Measurements from ENCODE around the gene RTN4IP1. TPM values are rescaled to one million over a fixed set of nuclear protein-coding genes. Genes with fewer than 3 reads are reported as not detected.
"Not testable (repeated sequence)": the region's sequence is repeated elsewhere in the genome, so short reads cannot be mapped to it uniquely, and the experiment has no call there.

Gene RTN4IP1
- total RNA-seq, 2 donors from 2014 or later = 7.1 to 8.9 TPM

- no peaks in the 10 kb centered on the region for H3K9me3 Mint-ChIP-seq
- Histone ChIP-seq H3K27ac (ENCODE audit: low read depth, low read length) (no peak overlapping the region), H3K4me3 (ENCODE audit: low read length) (no peak overlapping the region), H3K9me3 (ENCODE audit: control insufficient read depth, low read length) (no peaks in the 10 kb centered on the region), H3K4me1 (ENCODE audit: control insufficient read depth, insufficient read depth, low read length) (no peaks in the 10 kb centered on the region), H3K27me3 (ENCODE audit: control insufficient read depth, insufficient read depth, low read length, poor library complexity, severe bottlenecking) (no peaks in the 10 kb centered on the region), H3K36me3 (ENCODE audit: control insufficient read depth, insufficient read depth, low read length) (no peaks in the 10 kb centered on the region), H3K9ac (ENCODE audit: extremely low read depth, low read length, poor library complexity, severe bottlenecking) (no peak overlapping the region)
- no peaks in the 10 kb centered on the region for H3K27me3 Mint-ChIP-seq (ENCODE audit: insufficient read depth)
- H3K27ac Mint-ChIP-seq = no peak overlapping the region
- WGBS, 2 experiments (ENCODE audit: insufficient coverage in 1 of 2, insufficient read length in 1 of 2) = 92 to 96% methylated on average over 2 of the region's 2 CpGs
- H3K36me3 Mint-ChIP-seq (ENCODE audit: low read depth) = no peaks in the 10 kb centered on the region
- no peak for TF ChIP-seq CTCF (conservative IDR thresholded peaks at IDR 0.05)
- no peaks in the 10 kb centered on the region for H3K4me1 Mint-ChIP-seq
- H3K4me3 Mint-ChIP-seq = no peak overlapping the region
- DNase-seq = no peak
Measured at GRCh38 chr6:106563614-106564013, 65.7 kb downstream of the RTN4IP1 start.

GRCh38 chr6:106561686-106562405, 67.5 kb downstream of the RTN4IP1 start:
- H3K9me3 Mint-ChIP-seq = no peaks in the 10 kb centered on the region
- H3K27me3 ChIP-seq (ENCODE audit: control insufficient read depth, insufficient read depth, low read length, poor library complexity, severe bottlenecking) = no peaks in the 10 kb centered on the region
- WGBS, 2 experiments (ENCODE audit: insufficient coverage in 1 of 2, insufficient read length in 1 of 2) = 83 to 91% methylated on average over 4 to 6 of the region's 6 CpGs
- H3K27ac ChIP-seq (ENCODE audit: low read depth, low read length) = no peak overlapping the region
- no peaks in the 10 kb centered on the region for H3K4me1 Mint-ChIP-seq
- no peak overlapping the region for H3K9ac ChIP-seq (ENCODE audit: extremely low read depth, low read length, poor library complexity, severe bottlenecking)
- no peaks in the 10 kb centered on the region for H3K36me3 Mint-ChIP-seq (ENCODE audit: low read depth)
- no peak for TF ChIP-seq CTCF (conservative IDR thresholded peaks at IDR 0.05)
- no peak overlapping the region for H3K4me3 ChIP-seq (ENCODE audit: low read length)
- H3K36me3 ChIP-seq (ENCODE audit: control insufficient read depth, insufficient read depth, low read length) = no peaks in the 10 kb centered on the region
- H3K4me1 ChIP-seq (ENCODE audit: control insufficient read depth, insufficient read depth, low read length) = no peaks in the 10 kb centered on the region
- no peak for DNase-seq
- no peaks in the 10 kb centered on the region for H3K27me3 Mint-ChIP-seq (ENCODE audit: insufficient read depth)
- H3K4me3 Mint-ChIP-seq = no peak overlapping the region
- H3K27ac Mint-ChIP-seq = no peak overlapping the region
- H3K9me3 ChIP-seq (ENCODE audit: control insufficient read depth, low read length) = no peaks in the 10 kb centered on the region

GRCh38 chr6:106560996-106561685, 68.2 kb downstream of the RTN4IP1 start:
- H3K9me3 Mint-ChIP-seq = no peaks in the 10 kb centered on the region
- no peak overlapping the region for H3K27ac ChIP-seq (ENCODE audit: low read depth, low read length)
- H3K4me1 Mint-ChIP-seq = no peaks in the 10 kb centered on the region
- no peaks in the 10 kb centered on the region for H3K36me3 ChIP-seq (ENCODE audit: control insufficient read depth, insufficient read depth, low read length)
- no peak overlapping the region for H3K9ac ChIP-seq (ENCODE audit: extremely low read depth, low read length, poor library complexity, severe bottlenecking)
- no peaks in the 10 kb centered on the region for H3K27me3 Mint-ChIP-seq (ENCODE audit: insufficient read depth)
- H3K4me3 Mint-ChIP-seq = no peak overlapping the region
- TF ChIP-seq CTCF (conservative IDR thresholded peaks at IDR 0.05) = no peak
- no peaks in the 10 kb centered on the region for H3K4me1 ChIP-seq (ENCODE audit: control insufficient read depth, insufficient read depth, low read length)
- no peak for DNase-seq
- no peak overlapping the region for H3K27ac Mint-ChIP-seq
- H3K27me3 ChIP-seq (ENCODE audit: control insufficient read depth, insufficient read depth, low read length, poor library complexity, severe bottlenecking) = no peaks in the 10 kb centered on the region
- 79 to 91% methylated on average over 7 of the region's 7 CpGs for WGBS, 2 experiments (ENCODE audit: insufficient coverage in 1 of 2, insufficient read length in 1 of 2)
- no peaks in the 10 kb centered on the region for H3K9me3 ChIP-seq (ENCODE audit: control insufficient read depth, low read length)
- H3K36me3 Mint-ChIP-seq (ENCODE audit: low read depth) = no peaks in the 10 kb centered on the region
- H3K4me3 ChIP-seq (ENCODE audit: low read length) = no peak overlapping the region

GRCh38 chr6:106559659-106560058, 69.6 kb downstream of the RTN4IP1 start:
- not testable (repeated sequence) for H3K4me3 ChIP-seq (ENCODE audit: low read length); H3K9ac ChIP-seq (ENCODE audit: extremely low read depth, low read length, poor library complexity, severe bottlenecking); H3K4me1 Mint-ChIP-seq; H3K27me3 Mint-ChIP-seq (ENCODE audit: insufficient read depth); H3K9me3 ChIP-seq (ENCODE audit: control insufficient read depth, low read length); H3K4me3 Mint-ChIP-seq; H3K36me3 Mint-ChIP-seq (ENCODE audit: low read depth); H3K4me1 ChIP-seq (ENCODE audit: control insufficient read depth, insufficient read depth, low read length); H3K27ac Mint-ChIP-seq; H3K9me3 Mint-ChIP-seq; H3K27me3 ChIP-seq (ENCODE audit: control insufficient read depth, insufficient read depth, low read length, poor library complexity, severe bottlenecking); H3K27ac ChIP-seq (ENCODE audit: low read depth, low read length); DNase-seq; H3K36me3 ChIP-seq (ENCODE audit: control insufficient read depth, insufficient read depth, low read length)
- 87 to 91% methylated on average over 5 of the region's 5 CpGs for WGBS, 2 experiments (ENCODE audit: insufficient coverage in 1 of 2, insufficient read length in 1 of 2)

Measured in endodermal cell (in vitro differentiated cells).